Gastroesophageal sphincter (tissue), 3 donors: Measurements from ENCODE around the gene TRRAP.

Experiments used
- EP300 ChIP-seq: sonication (generic); formaldehyde crosslinking; IDR thresholded peaks from one replicate; pipeline ENCODE4 v1.6.1; 2017; ENCODE audit warnings: antibody characterized with exemption, mild to moderate bottlenecking
- POLR2A ChIP-seq, 2 donors: fragments of 450-650 bp; IDR thresholded peaks; one replicate each; pipeline ENCODE4 v1.6.1; 2017; ENCODE audit warnings: antibody characterized with exemption in 2 of 2, mild to moderate bottlenecking in 2 of 2, moderate library complexity in 1 of 2
- POLR2AphosphoS5 ChIP-seq: sonication (generic); formaldehyde crosslinking; IDR thresholded peaks from one replicate; pipeline ENCODE4 v1.6.1; 2017; ENCODE audit warnings: antibody characterized with exemption
- TF ChIP-seq, protein P1 (sequence below), 4 experiments: fragments of 200-600 bp in 2 of 4; fragments of 450-650 bp in 2 of 4; sonication (generic) in 1 of 4; IDR thresholded peaks; one replicate each; pipeline ENCODE4 v1.5.1; 2017 to 2019; ENCODE audit warnings: antibody characterized with exemption in 4 of 4, mild to moderate bottlenecking in 2 of 4, moderate library complexity in 2 of 4

DNA sequence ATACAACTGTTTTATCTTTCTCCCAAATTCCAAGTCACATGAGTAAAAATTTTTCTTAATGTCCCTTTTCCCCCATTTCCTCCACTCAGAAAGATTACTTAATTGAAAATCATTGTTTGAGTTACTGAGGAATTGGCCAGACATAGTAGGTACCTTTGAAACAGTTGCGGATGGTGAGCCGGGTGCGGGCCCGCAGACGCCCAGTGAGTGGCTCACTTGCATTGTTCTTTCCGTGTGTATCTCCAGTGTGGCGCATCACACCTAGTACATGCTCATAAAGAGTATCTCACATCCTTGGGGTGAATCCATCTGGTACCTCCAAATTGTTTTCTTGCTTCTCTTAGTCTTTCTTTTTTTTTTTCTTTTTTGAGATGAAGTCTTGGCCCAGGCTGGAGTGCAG is 14.3 kb downstream of the TRRAP start:
- TF ChIP-seq POLR2A (IDR thresholded peaks at IDR 0.05), result no peak
- TF ChIP-seq, protein P1, sequence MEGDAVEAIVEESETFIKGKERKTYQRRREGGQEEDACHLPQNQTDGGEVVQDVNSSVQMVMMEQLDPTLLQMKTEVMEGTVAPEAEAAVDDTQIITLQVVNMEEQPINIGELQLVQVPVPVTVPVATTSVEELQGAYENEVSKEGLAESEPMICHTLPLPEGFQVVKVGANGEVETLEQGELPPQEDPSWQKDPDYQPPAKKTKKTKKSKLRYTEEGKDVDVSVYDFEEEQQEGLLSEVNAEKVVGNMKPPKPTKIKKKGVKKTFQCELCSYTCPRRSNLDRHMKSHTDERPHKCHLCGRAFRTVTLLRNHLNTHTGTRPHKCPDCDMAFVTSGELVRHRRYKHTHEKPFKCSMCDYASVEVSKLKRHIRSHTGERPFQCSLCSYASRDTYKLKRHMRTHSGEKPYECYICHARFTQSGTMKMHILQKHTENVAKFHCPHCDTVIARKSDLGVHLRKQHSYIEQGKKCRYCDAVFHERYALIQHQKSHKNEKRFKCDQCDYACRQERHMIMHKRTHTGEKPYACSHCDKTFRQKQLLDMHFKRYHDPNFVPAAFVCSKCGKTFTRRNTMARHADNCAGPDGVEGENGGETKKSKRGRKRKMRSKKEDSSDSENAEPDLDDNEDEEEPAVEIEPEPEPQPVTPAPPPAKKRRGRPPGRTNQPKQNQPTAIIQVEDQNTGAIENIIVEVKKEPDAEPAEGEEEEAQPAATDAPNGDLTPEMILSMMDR (IDR thresholded peaks at IDR 0.05), result no peak
- no peak for TF ChIP-seq EP300
- TF ChIP-seq POLR2AphosphoS5, result no peak
